Sigmoid colon (tissue), 3 donors: ENCODE measurements around the gene NDST3.

Source experiments
- POLR2A ChIP-seq, 2 donors: fragments of 450-650 bp; IDR thresholded peaks; one replicate each; pipeline ENCODE4 v1.6.1; 2016; ENCODE audit warnings: antibody characterized with exemption in 2 of 2, mild to moderate bottlenecking in 2 of 2, moderate library complexity in 2 of 2
- TF ChIP-seq, protein P1 (sequence below), 4 experiments: fragments of 450-650 bp in 3 of 4; fragments of 200-600 bp in 1 of 4; IDR thresholded peaks; one replicate each; pipeline ENCODE4 v1.5.1; 2016 to 2019; ENCODE audit warnings: antibody characterized with exemption in 4 of 4, mild to moderate bottlenecking in 3 of 4, moderate library complexity in 2 of 4

DNA sequence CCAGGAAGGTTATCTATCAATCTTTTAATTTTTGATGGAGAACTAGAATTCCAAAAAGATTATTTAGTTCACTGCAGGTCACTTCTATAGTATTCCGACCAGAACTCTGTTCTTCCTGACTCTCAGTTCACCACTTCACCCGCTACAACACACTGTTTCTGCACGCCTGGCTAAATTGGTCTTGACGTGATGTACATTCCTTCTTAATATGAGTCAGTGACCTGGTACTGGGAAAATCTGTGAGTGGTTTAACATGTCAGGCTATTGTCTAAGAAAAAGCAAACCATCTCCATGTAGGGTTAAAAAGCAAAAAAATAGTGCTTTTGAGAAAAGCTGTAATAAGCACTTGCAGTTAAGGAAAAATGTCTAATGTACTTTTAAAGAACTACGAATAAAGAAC lies 120.4 kb downstream of the NDST3 start:
- TF ChIP-seq POLR2A (IDR thresholded peaks at IDR 0.05), result no peak
- TF ChIP-seq, protein P1, sequence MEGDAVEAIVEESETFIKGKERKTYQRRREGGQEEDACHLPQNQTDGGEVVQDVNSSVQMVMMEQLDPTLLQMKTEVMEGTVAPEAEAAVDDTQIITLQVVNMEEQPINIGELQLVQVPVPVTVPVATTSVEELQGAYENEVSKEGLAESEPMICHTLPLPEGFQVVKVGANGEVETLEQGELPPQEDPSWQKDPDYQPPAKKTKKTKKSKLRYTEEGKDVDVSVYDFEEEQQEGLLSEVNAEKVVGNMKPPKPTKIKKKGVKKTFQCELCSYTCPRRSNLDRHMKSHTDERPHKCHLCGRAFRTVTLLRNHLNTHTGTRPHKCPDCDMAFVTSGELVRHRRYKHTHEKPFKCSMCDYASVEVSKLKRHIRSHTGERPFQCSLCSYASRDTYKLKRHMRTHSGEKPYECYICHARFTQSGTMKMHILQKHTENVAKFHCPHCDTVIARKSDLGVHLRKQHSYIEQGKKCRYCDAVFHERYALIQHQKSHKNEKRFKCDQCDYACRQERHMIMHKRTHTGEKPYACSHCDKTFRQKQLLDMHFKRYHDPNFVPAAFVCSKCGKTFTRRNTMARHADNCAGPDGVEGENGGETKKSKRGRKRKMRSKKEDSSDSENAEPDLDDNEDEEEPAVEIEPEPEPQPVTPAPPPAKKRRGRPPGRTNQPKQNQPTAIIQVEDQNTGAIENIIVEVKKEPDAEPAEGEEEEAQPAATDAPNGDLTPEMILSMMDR (IDR thresholded peaks at IDR 0.05), result no peak
